HG03558 (cell line): ENCODE results near the gene TNS1.

Experiments
- ATAC-seq: cut with Tn5 transposase; IDR thresholded peaks from one replicate; pipeline ENCODE4 v1.9.1; 2021; ENCODE audit warnings: moderate number of reproducible peaks; ENCODE audit not compliant: unreplicated experiment; ENCODE audit errors: extremely low read depth

The TNS1 gene

DNA sequence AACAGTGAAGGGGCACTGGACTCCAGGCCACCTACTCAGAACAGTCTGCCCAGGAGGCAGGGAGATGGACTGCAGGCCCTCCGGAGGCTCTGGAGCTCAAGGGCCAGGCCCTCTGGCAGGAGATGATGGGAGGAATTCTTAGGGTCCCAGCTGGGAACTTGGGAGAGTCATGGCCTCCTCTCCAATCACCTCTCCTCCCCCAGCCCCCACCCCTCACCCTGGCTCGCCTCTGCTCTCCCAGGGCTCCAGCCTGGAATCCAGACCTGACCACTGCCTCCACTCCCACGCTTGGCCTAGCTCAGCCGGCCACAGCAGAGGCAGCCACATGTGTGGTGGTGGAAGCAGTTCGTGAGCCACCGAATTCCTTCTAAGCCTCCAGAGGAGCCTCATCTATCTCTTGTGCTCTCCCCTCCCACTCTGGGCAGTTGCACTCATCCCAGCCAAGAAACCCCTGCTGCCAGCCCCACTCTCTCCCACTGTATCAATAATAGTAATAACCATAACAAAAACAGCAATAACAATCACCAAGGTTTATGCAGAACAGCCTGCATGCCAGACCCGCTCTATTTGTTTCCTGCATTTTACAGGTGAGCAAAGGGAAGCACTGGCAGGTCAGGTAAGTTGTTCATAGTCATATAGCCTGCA, 67.4 kb downstream of the TNS1 start:
- ATAC-seq, result no peak

DNA sequence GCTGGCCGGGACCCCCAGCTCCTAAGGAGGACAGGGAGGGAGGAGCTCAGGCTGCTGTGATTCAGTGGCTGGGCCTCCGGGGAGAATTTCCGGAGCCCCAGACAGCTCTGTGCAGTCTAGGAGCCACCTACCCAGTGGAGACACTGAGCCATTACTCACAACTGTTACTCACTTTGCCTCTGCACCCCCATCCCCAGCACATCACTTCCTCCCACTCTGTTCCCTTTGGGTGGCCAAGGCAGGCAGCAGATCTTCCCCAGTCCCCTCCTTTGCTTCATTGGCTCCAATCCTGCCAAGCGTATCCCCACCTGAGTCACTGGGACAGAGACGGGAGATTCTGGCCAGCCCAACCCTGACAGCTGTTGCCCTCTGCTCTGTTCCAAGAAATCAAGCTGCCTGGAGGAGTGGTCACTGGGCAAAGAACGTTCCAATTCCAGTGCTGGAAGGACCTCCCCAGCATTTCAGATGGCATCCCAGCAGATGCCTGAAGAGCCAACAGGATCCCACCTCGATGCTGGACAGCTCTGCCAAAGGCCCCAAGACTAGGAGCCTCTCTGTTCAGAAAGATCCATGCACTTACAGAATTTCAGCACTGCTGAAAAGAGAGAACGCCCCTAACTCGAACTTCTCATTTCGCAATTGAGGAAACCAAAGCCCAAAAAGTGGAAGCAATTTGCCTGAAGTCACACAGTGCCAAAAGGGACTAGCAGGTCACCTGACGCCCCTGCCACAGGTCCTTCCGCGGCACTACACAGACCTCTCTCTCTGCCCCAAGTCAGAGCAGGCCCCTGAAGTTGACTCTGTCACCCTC, 68.3 kb downstream of the TNS1 start:
- no peak for ATAC-seq

DNA sequence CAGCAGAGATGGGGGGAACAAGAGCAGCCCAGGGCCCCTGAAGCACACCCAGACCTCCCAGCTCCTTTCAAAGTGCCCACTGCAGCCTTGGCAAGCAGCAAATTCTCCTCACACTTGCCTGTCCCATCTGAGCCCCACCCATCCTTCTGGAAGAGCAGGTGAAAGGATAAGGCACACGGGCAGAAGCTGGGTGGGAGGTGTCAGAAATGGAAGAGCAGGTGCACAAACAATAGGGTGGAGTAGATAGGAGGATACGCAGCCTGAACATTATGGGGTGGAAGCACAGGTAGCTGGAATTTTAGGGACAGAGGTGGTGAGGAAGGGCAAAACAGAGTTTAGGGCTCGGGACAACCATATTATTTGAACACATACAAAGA, 69.2 kb downstream of the TNS1 start:
- no peak for ATAC-seq

DNA sequence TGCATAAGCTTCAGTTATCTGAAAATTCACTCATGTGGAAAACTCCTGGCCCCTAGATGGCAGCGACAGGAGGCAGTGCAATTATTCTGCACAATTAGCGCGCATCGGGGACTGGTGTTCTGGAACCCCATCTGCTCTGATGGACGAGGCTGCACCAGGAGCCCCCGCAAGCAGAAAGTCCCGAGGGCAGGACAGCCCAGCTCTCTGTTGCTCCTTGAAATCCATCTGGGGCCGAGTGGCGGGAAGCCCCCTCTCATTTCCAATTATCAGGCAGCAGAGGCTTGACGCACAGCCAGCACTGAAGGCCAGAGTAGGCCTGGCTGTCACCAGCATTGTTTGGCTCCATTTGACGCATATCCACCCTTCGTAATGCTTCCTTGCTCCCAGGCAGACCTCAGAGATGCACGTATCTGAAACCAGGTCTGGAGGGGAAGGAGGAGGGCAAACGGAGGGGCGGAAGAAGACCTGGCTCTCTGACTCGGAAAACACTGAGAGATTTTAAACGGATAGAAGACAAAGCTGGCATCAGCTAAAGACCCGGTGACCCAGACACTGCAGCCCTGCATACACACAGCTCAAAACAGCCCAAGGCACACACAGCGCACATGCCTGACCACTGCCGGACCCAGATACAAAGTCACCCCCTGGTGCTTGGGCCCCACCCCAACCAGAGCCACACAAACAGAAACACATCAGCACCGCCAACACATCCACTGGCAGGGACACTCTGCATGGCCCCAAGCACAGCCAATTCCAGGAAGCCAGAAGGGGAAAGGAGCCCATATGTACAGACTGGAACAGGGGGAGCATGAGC, 69.8 kb downstream of the TNS1 start:
- ATAC-seq, result no peak

DNA sequence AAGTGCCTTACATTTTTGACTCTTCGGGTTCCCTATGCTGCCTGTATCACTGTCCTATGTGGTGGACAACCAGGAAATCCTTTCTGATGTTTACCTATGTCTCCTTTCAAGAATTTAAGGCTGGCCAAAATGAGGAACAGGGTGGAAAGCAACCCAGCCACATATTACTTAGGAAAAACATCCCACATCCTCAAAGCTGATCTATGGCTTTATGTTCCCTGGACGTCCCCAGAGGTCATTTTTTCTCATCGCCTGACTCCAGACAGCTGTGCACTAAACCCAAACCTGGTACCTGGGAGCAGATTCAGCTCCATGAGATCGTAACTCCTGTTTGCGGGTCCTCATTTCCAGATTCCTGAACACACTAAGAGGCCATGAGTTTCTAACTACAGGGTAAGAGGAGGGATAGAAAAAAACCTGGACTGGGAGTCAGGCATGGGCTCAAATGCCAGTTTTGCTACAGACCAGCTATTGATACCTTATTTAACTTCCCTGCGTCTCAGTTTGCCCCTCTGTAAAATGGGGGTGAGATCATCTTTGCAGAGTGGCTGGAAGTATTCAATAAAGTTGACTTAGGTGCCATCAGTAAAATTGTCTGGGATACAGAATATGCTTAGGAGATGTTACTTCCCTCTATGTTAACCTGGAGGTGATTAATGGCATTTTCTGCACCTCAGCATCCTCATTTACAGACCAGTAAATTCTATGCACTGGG, 70.8 kb downstream of the TNS1 start:
- no peak for ATAC-seq

DNA sequence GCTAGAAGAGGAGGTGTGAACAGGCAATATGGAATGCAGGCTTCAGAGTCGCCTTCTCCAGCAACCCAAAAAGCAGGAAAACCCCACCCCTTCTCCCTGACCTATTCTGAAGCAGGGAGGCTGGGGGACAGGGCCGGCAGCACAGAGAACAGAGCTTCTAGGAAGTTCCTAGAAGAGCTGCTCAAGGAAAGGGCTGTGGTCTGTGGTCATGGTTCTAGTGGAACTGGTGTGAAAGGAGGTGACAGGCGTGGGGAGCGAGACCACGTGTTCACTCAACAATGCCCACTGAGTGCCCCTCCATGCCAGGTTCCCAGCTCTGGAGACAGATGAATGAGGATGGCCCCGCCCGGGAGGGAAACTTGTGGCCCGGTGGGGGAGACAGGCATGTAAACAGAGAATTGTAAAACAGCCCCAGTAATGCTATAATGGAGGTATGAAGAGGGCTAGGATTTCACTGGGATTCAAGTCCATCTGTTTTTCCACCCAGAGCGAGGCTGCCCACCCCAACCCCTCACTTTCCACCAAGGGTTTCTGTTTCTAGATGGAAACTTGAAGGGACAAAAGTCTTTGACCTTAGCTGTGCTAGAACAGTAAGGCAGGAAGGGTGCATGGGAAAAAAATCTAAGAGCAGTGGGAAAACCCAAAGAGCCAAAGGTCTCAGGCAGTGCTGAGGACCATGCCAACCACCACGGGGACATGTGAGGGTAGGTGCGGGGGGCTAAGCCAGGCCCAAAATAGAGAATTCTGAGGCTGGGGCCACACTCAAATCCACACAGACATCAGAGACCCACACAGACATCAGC, 71.8 kb downstream of the TNS1 start:
- ATAC-seq, result no peak

DNA sequence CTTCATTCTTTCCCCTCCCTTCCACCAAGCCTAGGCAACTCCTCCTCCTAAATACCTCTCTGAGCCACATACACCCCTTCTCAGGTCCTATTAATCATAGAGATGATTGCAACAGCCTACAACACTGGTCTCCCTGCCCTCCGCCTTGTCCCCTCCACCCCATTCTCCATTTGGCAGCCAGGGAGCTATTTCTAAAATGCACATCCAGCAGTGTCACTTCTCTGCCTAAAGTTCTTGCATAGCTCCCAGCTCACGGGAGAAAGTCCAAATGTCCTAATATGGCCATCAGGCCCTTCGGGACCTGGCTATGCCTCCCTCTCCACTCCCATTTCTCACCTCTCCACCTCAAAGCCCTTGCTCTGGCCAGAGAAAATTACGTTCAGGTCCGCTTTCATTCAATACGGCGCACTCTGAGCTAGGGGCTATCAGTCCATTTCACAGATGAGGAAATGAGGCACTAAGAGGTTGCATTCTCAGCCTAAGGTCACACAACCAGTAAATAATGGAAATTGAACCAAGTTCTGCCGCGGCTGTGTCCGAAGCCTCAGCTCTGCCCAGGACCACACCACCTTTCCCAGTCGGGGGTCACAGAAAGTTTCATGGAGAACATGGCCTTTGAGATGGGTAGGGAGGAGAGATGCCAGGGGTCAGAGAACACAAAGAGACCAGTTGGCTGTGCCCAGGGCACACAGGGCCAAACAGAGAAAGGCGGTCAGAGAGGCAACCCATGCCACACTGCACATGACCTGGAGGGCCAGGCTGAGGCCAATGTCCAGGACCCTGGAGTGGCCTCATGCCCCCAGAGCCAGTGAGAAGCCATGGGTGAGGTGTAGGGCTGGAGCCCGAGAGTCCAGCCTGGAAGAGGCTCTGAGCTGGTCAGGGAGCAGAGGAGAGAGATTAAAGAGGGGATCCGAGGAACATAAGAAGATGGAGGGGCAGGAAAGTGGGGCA, 72.8 kb downstream of the TNS1 start:
- no peak for ATAC-seq

DNA sequence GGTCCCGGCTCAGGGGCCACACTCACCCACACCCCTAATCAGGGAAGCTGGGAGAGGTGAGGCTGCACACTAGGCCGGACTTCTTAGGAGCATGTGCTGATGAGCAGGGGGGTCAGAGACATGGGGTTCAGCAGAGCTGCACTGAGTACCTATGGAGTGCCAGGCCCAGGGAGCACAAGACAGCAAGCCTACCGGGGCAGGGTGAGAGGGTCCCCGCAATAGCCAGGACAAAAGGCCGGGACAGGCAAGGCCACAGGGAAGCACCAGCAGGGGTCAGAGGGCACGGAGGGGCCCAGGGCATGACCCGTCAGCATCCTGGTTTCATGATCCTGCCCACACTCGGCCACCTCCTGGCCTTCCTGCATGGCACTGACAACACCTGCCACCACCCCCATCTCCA, 73.5 kb downstream of the TNS1 start:
- no peak for ATAC-seq

DNA sequence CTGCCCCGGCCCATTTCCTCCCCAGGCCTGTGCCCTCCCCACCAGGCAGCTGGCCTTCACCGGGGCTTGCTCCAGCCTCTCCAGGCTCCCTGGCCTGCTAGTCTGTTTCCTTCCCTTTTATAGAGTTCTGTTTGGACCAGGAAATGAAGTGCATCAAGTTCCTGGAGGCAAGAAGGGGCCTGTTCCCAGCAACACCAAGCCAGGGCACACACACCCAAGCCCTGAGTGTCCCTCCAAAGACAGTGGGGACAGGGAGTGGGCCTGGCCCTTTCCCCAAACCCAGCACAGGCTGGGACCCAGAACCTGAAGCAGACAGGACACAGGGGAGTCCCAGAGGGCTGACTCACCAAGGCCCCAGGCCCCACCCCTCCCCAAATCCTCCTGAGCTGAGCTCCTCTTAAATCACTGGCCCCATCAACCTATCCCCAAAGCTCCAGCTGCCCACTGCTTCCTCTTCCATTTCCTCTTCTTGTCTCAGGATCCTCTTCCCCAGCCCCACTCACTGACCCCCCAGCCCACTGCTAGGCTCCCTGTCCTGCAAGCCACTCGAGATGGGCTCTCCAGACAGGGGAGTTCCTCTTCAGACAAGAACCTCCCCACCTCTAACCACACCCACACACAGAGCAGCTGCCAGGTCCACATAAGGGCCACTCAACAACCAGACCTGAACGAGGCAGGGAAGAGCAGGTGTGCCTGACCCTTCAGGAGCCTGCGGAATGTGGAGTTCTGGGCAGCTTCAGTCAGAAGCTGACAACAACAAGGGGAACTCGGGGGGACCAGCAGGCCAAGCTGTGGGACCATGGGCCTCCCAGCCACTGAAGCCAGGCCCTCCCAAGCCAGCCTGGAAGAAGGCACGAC, 74.2 kb downstream of the TNS1 start:
- ATAC-seq, result no peak

DNA sequence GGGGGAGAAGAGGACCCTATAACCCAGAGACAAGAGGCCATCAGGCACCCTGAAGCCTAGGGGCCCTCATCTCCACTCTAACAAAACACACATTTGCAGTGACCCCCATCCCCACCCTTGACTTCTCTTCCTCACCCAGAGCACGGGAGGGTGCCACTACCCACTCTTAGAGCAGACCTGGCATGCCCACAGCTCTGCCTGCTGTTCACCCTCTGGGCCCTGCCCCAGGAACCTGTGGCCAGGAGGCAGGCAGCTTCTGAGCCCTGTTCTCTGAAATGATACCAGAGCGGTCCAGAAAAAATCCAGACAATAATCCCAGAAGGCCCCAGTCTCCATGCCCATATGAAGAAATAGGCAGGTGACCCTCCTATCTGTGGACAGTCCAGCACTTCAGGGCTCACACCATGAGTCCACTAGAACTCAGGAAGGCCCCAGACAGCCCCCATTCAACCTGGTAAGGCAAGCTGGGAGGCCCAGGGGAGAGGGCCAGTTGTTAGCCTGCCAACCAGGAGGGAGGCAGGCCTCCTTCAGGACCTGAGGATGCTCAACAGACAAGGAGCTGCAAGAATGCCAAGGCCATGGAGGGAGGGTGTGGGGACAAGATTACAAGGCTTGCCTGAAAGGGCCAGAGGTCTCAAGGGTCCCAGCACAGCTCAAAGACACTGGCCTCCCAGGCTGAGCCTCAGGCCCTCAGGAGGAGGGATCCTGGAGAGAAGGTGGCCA, 75.0 kb downstream of the TNS1 start:
- ATAC-seq, result no peak

DNA sequence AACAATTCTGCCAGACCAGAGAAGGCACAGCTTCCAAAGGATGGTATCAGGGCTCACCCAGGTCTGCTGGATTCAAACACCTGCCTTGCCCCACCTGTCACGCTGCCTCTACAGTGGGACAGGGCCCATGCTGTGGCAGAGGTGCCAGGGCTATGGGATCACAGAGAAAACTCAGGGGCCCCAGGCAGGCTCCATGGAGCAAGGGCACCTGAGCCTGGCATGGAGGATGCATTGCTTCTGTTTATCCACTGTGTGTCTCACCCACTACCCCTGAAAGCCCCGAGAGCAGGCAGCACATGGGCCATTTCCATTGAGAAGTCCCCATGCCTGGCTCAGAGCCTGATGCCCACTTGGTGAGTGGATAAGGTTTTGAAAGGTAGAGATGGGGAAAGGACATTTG, 76.0 kb downstream of the TNS1 start:
- ATAC-seq, result no peak

DNA sequence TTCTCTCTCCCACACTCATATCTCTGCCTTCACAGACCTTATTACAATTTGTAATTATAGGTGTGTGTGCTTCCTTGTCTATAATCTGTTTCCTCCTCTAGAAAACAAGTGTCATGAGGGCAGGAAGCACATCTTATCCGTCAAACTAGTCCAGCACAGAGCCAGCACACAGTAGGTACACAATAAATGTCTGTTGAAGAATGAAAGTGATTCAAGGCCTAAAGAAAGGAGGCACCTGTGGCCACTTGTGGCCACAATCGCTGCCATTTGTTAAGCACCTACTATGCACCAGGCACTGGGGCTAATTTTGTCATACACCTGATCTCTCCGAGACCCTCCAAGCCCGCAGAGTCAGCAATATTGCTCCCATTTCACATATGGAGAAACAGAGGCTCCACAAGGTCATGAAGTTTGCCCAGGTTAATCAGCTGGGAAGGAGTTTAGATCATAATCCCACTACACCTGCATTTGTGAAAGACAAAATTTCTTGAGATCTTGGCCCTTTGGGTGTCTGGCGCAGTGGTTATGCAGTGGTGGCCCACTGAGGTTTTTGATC, 78.4 kb downstream of the TNS1 start:
- ATAC-seq, result no peak

DNA sequence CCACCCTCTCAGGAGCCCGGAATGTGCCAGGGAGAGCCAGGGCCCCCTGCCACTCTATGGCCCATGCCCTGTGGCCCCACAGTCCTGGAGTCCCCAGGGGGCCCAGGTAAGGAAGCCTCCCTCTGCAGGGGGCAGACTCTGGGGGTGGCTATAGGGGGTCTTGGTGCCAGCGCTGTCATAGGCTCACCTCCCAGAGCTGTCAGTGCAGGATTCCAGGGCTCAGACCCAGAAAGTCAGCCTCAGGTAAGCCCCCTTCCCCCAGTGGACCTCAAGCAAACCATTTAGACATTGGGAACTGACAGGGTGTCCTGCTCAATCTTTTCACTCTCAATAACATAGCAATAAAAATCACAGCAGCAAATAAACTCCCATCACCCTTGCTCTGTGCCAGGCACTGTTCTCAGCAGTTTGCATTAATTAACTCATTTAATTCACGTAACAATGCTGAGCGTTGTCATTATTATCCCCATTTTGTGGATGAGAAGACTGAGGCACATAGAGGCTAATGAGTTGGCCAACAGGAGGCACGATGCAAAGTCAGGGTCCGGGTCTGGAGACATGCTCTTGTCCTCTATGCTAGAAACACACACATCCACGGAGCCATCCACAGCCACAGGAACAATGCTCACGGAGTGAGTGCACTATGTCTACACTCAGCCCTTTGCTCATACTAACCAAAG, 79.6 kb downstream of the TNS1 start:
- no peak for ATAC-seq

DNA sequence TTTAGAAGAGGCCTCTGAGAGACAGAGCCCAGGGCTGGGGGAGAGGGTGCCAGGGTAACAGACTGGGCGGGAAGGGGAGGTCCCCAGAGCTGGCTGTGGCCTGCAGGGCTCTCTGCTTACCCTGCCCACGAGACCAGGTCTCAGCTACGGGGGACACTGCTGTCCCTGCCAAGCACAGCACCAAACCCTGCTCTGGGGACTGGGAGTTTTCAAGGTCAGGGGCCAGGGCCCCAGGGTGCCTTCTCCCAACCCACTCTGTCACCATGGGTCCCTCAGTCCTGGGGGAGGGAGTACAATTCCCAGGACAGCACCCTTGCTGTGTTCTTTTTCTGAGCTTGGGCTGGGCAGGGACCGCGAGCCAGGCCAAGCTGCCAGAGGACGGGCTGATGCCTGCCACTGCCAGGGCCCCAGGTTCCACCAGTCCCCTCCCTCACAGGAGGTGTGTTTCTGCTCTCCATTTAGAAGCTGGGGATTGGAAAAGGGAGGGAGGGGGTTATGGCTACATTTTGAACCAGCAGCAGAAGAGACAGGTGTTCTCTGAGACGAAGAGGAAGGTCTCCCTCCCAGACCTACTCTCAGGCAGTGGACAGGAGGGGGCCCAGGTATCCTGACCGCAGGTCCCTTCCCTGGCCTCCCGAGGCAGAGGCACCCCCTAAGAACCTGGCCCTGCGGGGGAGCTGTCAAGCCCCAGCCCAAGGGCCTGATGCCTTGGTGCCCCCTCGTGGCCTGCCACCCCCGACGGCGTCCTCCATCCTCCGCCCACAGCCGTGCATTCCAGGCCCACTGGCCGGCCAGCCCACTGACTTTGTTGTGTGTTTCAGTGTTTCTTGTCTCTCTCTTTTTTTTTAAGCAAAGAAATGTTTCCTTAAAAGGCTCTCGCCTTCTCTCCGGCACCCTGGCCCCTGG, 80.4 kb downstream of the TNS1 start:
- no peak for ATAC-seq

DNA sequence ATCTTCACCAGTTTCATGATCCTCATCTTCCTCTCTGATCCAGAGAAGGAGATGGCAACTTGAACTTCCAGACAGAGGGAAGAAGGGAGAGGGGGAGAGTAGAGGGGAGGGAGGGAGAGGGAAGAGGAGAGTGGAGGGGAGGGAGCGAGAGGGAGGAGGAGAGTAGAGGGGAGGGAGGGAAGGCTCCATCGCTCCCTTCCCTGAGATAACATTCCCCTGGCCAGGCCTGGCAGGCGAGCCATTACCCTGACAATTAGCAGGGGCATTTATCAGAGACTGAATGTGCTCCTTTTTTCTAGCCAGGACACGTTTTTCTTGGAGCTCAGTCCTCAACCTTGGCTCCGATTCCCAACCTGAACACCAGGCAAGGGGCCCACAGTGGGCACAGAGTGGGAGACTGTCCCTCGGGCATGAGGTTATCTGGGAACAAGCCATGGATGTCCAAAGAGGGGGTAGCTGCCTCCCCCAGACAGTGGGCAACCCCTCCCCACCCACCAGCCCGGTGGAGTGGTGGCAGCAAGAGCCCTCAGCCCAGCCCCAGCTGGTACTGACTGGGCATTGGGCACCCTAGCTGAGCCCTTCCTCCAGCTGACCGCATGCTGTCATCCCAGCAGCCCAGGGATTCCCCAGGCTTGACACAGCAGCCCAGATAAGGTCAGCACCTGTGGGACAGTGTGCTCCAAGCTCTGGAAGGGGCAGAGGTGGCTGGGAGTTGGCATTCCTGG, 81.8 kb downstream of the TNS1 start:
- no peak for ATAC-seq
